ENCODE measurements around the gene ANKMY2. TPM values are rescaled to one million over a fixed set of nuclear protein-coding genes. Genes with fewer than 3 reads are reported as not detected.

ANKMY2 gene
- total RNA-seq, 6 experiments from 2014 or later, result 4.2 to 7.1 (median 4.7) TPM

DNA sequence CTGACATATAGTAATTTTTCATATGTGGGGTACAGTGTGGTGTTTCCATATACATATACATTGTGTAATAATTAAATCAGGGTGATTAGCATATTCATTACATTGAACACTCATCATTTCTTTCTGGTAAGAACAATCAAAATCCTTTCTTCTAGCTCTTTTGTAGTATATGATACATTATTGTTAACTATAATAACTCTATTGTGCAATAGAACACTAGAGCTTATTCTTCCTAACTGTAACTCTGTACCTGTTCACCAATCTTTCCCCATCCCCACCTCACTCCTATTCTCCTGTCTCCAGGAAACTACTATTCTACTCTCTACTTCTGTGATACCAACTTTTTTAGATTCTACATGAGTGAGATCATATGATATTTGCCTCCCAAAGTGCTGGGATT, 9.8 kb upstream of the ANKMY2 start:
- H3K4me1 ChIP-seq, result no peaks in the 10 kb centered on the region
- intact Hi-C loops (cut with DNase I), result no loop called here
- DNase-seq, result no peak
- no peak overlapping the region for H3K27ac ChIP-seq
- H3K4me3 ChIP-seq, result no peak overlapping the region
- no peak for ATAC-seq
- no peaks in the 10 kb centered on the region for H3K36me3 ChIP-seq
- TF ChIP-seq POLR2A (IDR thresholded peaks at IDR 0.05), result no peak
- TF ChIP-seq CTCF (IDR thresholded peaks at IDR 0.05), result no peak
- no peaks in the 10 kb centered on the region for H3K9me3 ChIP-seq
- no peaks in the 10 kb centered on the region for H3K27me3 ChIP-seq

DNA sequence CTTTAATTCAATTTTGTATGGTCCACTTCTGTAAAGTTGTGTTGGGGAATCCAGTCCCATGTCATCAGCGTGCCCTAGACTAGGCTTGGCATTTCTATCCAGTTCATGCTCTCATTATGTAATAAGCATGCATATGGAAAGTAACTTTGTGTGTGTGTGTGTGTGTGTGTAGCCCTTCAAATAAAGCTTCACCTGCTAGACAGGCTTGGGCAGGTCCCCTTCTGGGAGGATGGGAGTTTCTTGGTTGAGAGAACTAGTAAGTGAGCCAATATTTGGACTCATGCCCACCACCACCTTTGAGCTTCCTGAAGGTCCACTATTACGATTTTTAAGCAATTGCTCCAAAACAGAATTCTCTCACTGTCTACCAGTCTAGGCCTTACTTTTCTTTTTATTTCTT, 7.3 kb upstream of the ANKMY2 start:
- intact Hi-C loops (cut with DNase I), result no loop called here
- Histone ChIP-seq H3K4me1 (no peaks in the 10 kb centered on the region), H3K4me3 (no peak overlapping the region), H3K36me3 (no peaks in the 10 kb centered on the region), H3K9me3 (no peaks in the 10 kb centered on the region), H3K27ac (no peak overlapping the region), H3K27me3 (no peaks in the 10 kb centered on the region)
- 89% methylated on average over 2 of the region's 2 CpGs for WGBS (ENCODE audit: insufficient coverage, low coverage, low lambda C conversion rate, missing lambda C conversion rate)
- DNase-seq (no peak), ATAC-seq (no peak)
- TF ChIP-seq CTCF (IDR thresholded peaks at IDR 0.05) (no peak), POLR2A (IDR thresholded peaks at IDR 0.05) (no peak)

- H3K36me3 ChIP-seq, result no peaks in the 10 kb centered on the region
- ATAC-seq, result peak; percentile 57 to 84 (median 78)
- H3K4me3 ChIP-seq, result no peak overlapping the region
- WGBS (ENCODE audit: insufficient coverage, low coverage, low lambda C conversion rate, missing lambda C conversion rate), result 68% methylated on average over 7 of the region's 7 CpGs
- no peak for DNase-seq
- H3K9me3 ChIP-seq, result no peaks in the 10 kb centered on the region
- TF ChIP-seq POLR2A (IDR thresholded peaks at IDR 0.05) (no peak), CTCF (IDR thresholded peaks at IDR 0.05) (no peak)
- H3K27ac ChIP-seq, result no peak overlapping the region
- no peaks in the 10 kb centered on the region for H3K27me3 ChIP-seq
- intact Hi-C loops (cut with DNase I), result no loop called here
- no peaks in the 10 kb centered on the region for H3K4me1 ChIP-seq
Observed at GRCh38 chr7:16652240-16652583, 6.7 kb upstream of the ANKMY2 start.

GRCh38 chr7:16651396-16652239, 6.1 kb upstream of the ANKMY2 start:
- ATAC-seq (peak in 3 of 4 donors; percentile 14 to 38 (median 16)), DNase-seq (no peak)
- H3K4me3 ChIP-seq, result no peak overlapping the region
- no peaks in the 10 kb centered on the region for H3K4me1 ChIP-seq
- no peaks in the 10 kb centered on the region for H3K36me3 ChIP-seq
- 61% methylated on average over 9 of the region's 9 CpGs for WGBS (ENCODE audit: insufficient coverage, low coverage, low lambda C conversion rate, missing lambda C conversion rate)
- H3K27ac ChIP-seq, result no peak overlapping the region
- no peaks in the 10 kb centered on the region for H3K9me3 ChIP-seq
- intact Hi-C loops (cut with DNase I), result no loop called here
- no peaks in the 10 kb centered on the region for H3K27me3 ChIP-seq
- TF ChIP-seq POLR2A (IDR thresholded peaks at IDR 0.05), result no peak

DNA sequence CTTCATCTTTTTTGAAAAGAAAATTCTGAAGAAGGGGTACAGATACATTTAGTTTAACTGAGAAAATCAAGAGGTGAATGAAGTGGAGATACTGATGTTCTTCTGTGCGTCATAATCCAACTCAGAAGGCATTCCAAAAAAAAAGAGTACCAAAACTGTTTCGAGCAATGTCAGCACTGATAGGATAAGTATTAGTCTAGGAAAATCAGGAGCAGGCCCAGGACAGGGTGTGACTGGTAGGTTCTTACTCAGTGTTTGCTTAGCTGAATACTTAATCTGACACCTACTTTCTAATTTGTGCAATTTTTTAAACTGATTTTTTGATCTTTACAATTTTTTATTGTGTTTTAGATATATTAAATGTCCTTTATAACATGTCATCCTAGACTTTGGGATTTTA, 4.7 kb upstream of the ANKMY2 start:
- Histone ChIP-seq H3K4me3 (no peak overlapping the region), H3K27ac (no peak overlapping the region), H3K36me3 (no peaks in the 10 kb centered on the region), H3K4me1 (no peaks in the 10 kb centered on the region), H3K9me3 (no peaks in the 10 kb centered on the region), H3K27me3 (no peaks in the 10 kb centered on the region)
- ATAC-seq (no peak), DNase-seq (no peak)
- intact Hi-C loops (cut with DNase I), result no loop called here
- no peak for TF ChIP-seq CTCF (IDR thresholded peaks at IDR 0.05)
- WGBS (ENCODE audit: insufficient coverage, low coverage, low lambda C conversion rate, missing lambda C conversion rate), result 89% methylated on average over 2 of the region's 2 CpGs

Measured in right lobe of liver (tissue), 6 donors.